ENCODE data around the gene CMYA5.

GRCh38 chr5:79663212-79663611 is 26.4 kb upstream of the CMYA5 start:
- no peak for TF ChIP-seq POLR2AphosphoS5 (IDR thresholded peaks at IDR 0.05; ENCODE audit: borderline replicate concordance, low read depth, low read length)
- TF ChIP-seq EZH2 (IDR thresholded peaks at IDR 0.05) = no peak

Data from SK-N-MC (cell line).